Activated T-helper 1 cell treated with anti-CD3 and anti-CD28 coated beads, Interleukin-2, amount 50 U/mL, for 16 hours (primary cell): ENCODE measurements around the gene MICAL3.

Experiments
- DNase-seq, 2 donors: peaks; one replicate each; pipeline ENCODE4 v3.0.0-alpha.2; 2020; ENCODE audit warnings: low read depth in 1 of 2, low spot score in 1 of 2

MICAL3 gene

GRCh38 chr22:17955590-17956379 lies 68.6 kb downstream of the MICAL3 start:
- no peak for DNase-seq

GRCh38 chr22:17954860-17955587 lies 69.3 kb downstream of the MICAL3 start:
- DNase-seq = no peak

DNA sequence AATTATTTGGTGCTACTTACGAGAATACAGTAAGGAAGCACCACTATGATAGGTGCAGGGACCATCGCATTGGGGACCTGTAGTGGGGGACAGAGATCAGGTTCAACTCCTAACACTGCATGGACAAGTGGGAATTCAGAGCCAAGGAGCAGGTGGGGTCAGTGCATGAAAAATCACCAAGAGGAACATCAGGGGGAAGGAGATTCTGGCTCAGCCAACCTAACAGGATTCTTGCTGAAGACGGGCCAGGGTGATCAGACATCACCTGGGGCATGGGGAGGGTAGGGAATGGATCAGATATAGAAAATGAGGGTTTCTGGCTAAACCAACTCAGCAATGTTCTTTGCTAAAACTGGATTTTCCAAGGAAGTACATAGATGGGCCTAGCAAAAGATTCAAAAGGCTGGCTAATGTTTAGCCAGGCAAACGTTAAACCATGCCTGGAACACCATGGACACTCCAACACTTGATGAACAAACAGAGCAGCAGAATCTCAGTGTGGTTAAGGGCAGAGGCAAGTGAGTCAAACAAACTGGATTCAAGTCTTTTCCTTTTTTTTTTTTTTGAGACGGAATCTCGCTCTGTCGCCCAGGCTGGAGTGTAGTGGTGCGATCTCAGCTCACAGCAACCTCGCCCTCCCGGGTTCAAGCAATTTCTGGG lies 70.0 kb downstream of the MICAL3 start:
- DNase-seq = no peak

DNA sequence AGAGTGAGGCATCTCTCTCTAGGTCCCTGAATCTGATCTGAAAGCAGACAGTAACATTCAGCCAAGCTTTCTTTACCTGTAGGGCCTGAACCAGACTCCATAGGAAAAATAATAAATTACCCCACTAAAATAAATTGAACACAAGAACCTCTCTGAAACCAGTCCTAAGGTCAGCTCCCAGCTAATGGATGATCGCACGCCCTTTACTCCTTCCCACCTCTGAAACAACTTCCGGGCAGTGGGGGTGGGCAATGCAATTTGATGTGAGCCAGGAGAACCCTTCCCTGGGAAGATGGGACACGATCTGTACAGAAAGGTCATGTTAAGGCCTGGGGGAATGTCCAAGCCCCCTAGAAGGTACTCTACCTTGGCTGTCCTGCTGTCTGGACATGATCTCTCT lies 71.2 kb downstream of the MICAL3 start:
- DNase-seq = no peak

DNA sequence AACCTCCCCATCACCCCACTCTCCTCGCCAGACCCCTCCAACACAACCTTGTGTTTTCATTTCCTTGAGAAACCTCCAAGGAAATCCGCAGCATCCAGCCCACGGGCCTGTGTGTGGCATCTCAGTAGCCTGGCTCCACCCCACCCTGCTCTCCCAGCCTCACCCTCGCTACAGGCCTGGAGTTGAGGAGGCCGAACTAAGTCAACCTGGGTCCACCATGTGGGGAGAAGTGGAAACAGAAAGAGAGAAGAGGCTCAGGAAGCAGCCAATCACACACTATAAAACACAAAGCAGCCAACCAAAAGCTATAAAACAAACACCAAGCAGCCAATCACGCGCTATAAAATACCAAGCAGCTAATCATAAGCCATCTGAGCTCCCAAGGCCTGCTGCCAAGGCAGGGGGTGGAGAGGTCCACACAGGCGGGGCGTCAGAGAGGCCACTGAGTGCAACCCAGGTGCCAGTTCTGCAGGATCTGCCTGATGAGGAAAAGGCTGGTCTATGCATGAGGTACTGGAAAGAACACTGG lies 72.0 kb downstream of the MICAL3 start:
- DNase-seq = no peak

DNA sequence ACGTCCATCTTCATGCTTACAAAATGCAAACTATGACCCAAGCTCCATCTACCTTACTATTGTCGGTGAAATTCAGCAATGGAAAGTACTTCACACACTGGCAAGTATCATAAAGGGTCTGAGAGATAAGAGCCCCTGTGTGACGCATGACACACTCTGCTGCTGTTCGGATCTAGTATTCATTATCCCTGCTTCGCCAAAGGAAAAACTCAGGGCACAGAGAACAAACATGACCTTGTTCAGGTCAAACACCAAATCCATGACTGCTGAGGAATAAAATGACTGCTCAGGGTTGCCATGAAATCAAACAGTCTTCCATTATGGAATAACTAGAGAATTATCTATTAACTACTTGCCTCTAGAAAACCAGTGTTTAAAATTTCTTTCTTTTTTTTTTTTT lies 73.0 kb downstream of the MICAL3 start:
- DNase-seq = no peak

DNA sequence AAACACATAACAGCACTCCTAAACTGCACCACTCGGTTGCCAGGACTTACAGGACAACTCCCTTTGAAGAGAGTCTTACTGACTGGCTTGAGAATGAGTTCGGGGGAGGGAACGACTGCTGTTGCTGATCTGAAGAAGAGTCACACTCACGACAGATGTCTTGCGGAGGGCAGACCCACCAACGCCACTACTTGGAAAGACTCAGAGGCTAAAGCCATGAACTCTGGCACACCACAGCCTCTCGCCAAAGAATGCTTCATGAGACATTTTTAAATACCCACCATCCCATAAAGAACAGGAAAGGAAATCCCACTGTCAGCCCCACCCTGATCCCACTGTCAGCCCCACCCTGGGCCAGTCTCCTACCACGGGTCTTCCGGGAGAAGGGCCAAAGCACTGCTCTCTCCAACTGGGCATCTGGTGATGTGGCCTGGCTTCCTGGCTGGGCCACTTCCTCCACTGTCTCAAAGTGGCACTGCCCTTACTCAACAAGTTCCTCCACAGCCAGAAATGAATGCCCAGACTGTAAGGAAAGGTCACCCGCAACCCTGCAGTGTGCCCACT lies 73.6 kb downstream of the MICAL3 start:
- DNase-seq = no peak

DNA sequence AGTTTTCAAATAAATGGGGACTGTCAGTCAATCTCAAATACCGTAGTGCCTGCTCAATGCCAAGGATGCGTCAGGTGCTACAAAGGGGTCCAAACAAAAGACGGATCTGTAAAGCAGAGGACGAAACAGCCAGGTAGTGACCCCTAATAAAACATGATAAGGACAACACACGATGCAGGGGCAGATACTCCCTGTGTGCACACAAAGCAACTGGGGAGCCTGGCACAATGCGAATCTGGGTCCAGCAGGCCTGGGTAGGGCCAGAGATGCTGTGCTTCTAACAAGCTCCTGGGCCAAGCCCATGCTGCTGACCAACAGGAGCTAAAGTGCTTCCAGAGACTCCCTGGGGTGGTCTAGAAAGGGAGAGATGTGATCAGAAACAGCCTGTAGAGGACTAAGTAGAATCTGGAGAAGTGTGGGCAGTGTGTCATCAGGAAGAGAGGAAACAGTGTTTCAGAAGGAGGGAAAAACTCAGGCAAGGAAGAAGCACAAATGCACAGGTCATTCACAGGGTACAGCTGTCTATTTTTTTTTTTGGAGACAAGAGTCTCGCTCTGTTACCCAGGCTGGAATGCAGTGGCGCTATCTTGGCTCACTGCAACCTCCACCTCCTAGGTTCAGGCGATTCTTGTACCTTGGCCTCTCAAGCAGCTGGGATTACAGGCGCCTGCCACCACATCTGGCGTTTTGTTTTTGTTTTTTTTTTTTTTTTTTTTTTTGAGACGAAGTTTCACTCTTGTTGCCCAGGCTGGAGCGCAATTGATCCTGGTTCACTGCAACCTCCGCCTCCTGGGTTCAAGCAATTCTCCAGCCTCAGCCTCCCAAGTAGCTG lies 74.5 kb downstream of the MICAL3 start:
- no peak for DNase-seq

GRCh38 chr22:17948101-17948500 lies 76.3 kb downstream of the MICAL3 start:
- no peak for DNase-seq

DNA sequence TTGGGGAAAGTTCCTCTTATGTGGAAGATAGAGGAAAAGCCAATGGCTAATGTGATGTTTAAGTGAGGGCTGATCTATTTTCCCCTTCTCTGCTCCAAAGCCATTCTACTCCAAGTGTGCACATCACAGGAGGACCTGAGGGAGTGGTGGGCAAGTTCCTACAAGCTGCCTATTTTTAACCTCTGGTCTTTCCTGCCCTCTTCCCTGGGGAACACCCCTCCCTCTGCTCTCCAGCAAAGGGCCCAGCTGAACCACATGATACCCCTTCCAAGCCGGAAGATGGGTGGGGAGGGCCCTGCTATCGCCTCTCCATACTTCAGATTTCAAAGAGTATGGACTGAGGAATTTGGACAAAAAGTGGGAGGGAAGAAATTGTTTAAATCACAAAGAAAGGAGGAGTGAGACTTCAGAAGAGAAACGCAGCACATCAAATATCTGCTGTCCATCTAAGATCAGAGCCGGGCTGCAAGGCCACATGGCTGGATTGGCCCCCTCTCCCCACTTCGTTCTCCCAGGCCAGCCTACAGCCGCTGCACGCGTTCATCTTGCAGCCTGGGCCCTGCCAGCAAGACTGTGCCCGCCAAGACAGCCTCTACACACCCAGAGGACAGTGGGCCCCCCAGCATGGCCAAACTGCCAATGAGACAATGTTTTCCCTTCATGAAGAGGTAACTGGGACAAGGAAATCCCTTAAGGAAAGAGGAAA lies 77.5 kb downstream of the MICAL3 start:
- no peak for DNase-seq

GRCh38 chr22:17945888-17946648 lies 78.3 kb downstream of the MICAL3 start:
- no peak for DNase-seq

DNA sequence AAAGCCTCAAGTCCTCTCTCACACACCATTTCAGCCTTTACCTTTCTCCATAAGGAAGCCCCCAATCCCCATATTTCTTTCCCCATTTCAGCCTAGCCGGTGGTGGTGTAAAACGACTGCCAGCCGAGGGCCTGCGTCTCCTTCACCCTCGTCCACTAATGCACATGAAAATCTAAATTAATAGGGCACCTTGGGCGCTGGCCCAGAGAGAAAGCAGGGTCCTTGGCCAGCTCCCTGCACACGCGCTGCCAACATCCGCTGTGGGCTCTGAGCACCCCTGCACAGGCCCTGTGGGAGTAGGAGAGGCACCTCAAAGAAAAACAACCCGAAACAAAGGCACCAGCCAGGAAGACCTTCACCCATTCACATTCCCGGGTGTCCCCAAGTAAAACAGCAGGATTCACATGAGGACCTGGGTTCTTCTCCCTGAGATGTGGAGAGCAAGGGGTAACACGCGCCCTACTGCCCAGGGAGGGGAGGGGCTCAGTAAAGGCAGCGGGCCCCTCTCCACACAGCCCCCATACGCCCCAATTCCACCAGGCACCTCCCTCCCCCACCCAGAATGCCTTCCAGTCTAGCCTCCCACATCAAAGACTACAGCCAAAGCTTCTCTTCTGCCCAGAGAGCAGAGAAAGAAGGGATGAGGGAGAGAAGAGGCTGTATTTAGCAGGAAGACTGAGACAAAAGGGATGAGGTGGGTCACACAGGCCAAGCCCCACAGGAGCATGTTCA lies 79.0 kb downstream of the MICAL3 start:
- DNase-seq = no peak

GRCh38 chr22:17944256-17944655 lies 80.1 kb downstream of the MICAL3 start:
- no peak for DNase-seq

DNA sequence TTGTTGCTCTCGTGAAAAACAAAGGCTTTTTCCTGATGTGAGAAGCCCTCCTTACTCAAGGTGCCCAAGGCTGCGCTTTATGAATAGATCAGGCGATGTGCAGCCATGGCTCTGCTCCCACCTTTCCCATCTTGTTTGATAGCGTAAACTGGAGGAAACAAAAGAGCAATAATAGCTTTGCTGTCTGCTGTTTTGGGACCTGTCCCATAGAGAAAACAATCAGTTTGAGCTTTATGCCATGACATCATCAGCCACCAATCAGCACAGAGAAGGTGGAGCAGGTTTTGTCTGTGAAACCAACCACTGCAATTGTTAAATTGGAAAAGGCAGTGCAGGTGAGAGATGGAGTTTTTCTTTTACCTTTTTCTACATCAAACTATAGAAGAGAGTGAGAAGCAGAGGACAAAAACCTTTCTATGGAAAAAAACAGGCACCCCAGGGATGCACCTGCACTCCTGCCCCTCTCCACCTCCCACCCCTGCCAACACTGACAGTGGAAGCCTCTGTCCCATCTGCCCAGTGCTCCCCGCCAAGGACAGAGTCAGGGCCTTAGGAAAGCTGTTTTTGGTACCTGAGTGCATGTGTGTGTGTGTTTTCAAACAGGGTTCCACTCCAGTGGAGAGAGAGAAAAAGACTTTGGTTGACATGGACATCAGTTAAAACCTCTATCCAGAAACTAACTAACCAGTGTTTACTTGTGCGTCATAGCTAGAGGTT lies 80.7 kb downstream of the MICAL3 start:
- DNase-seq = no peak

DNA sequence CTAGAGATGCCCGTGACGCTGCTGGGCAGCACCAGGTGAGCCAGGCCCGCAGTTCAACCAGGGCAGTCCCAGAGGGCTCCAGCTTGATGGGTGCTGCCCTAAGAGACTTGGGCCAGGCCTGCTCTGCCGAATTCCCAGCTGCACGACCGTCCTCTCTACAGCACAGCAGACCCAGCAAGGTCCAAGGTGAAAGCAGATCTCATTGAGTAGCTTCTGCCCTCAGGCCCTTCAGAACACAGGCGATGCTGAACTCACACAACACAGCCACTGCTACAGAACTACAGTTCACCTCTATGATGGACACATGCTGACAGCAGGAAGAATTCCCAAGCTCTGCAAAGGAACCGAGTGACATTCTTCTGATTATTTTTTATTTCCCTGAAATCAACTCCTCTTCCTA lies 81.6 kb downstream of the MICAL3 start:
- DNase-seq = no peak

DNA sequence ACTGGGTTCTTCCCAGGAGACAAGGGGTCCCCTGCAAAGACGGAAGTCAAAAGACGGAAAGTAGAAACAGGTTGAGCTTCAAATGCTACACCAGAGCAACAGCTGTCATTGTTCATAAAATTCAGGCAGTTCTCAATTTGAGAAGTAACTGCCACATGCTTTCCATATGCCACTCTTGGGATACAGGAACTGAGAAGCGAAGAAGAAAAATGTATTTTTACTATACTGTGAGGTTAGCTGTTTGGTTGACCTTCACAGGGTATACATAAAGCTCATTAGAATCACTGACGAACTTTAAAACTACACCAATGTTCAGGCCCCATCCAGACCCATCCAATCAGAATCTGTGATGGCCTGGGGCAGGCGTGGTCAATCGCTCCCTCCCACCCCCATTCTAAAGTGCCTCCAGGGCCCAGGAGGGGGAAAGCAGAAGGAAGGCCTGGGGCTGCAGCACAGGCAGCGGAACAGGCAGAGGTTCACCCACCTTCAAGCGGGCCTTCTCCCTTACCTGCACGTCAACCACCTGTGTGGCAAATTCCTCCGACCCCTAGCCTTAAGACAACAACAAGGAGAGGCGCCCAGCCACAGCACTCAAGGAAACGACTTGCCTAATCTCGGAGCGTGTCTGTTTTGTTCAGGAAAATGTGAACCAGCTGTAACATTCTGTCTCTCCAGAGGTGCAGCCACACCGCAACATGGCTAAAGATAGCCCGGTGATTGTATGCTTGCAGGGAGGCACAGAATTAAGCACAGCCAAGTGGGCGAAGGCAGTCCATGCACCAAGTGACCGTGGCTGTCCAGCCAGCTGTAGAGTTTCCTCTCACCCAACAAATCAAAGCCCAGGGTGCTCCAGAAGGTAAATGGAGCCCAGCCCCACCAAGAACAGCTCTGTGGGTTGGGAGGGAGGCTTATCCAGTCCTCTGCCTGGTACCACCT lies 82.6 kb downstream of the MICAL3 start:
- DNase-seq = no peak

DNA sequence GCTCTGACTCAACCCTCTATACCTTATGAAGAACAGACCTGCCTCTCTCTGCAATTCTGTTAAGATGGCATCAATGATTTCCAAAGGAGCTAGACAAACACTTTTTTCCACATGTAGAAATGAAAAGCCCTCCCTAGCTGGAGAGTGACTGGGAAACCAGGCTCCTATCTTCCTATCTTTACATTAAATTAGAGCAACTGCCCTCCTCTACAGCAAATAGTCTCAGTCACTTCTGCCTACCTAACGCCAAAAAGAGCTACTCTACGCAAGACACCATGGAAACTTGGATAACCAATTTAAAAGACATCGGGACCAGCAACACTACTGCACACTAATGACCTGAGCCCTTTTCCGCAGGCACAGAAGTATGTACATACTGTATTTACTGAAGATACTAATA lies 84.8 kb downstream of the MICAL3 start:
- DNase-seq = no peak
